B cell (primary cell): ENCODE measurements around the gene SYTL2. TPM values are rescaled to one million over a fixed set of nuclear protein-coding genes. Genes with fewer than 3 reads are reported as not detected.

Experiments used
- ATAC-seq: fragments of 200-7000 bp; cut with Tn5 transposase; one replicate; pipeline ENCODE4 v1.10.0; 2021; ENCODE audit warnings: low read depth, mild to moderate bottlenecking, moderate number of reproducible peaks, moderate library complexity
- CTCF ChIA-PET: fragments of 350-600 bp; sonication (Branson Sonifier 250); formaldehyde crosslinking; loops from one replicate; lab custom pipeline; 2021; ENCODE audit warnings: antibody characterized with exemption, inconsistent platforms; lab: Charles Lee
- POLR2A ChIA-PET: fragments of 350-600 bp; sonication (Branson Sonifier 250); formaldehyde crosslinking; loops from one replicate; lab custom pipeline; 2021; ENCODE audit warnings: antibody characterized with exemption; lab: Charles Lee
- DNase-seq: peaks from one replicate; pipeline ENCODE4 v3.0.0; 2013
- H2AFZ ChIP-seq: 2 replicates; pipeline ENCODE4 v1.6.1; 2012; ENCODE audit warnings: mild to moderate bottlenecking, low read depth, low read length; ENCODE audit not compliant: insufficient read depth, poor library complexity, severe bottlenecking
- H3K27ac ChIP-seq, 2 donors: 1 replicate in 1 of 2; 2 replicates in 1 of 2; pipeline ENCODE4 v1.5.1; 2012 to 2013; ENCODE audit warnings: low read length in 2 of 2, mild to moderate bottlenecking in 2 of 2, moderate library complexity in 1 of 2
- H3K27me3 ChIP-seq, 4 experiments: fragments of 200-600 bp in 1 of 4; sonication (generic) in 1 of 4; replicated peaks in 1 of 4; 1 replicate in 2 of 4; 2 replicates in 2 of 4; pipeline versions ENCODE4 v1.6.1 to v1.7.0; 2013 to 2016; ENCODE audit warnings: low read length in 3 of 4, mild to moderate bottlenecking in 2 of 4, mixed read lengths in 1 of 4, moderate library complexity in 1 of 4; ENCODE audit not compliant: insufficient read depth in 4 of 4, control insufficient read depth in 3 of 4; ENCODE audit errors: control extremely low read depth in 1 of 4
- H3K36me3 ChIP-seq, 2 experiments: replicated peaks in 1 of 2; 1 replicate in 1 of 2; 2 replicates in 1 of 2; pipeline versions ENCODE4 v1.6.1 to v1.7.1; 2013; ENCODE audit warnings: low read length in 1 of 2; ENCODE audit not compliant: insufficient read depth in 2 of 2, control insufficient read depth in 1 of 2; ENCODE audit errors: control extremely low read depth in 1 of 2, extremely low read depth in 1 of 2
- H3K4me1 ChIP-seq, 2 donors: fragments of 200-600 bp in 1 of 2; sonication (generic) in 1 of 2; 1 replicate in 1 of 2; 2 replicates in 1 of 2; pipeline versions ENCODE4 v1.5.1 to v1.6.1; 2013 to 2017; ENCODE audit warnings: low read length in 2 of 2; ENCODE audit not compliant: control insufficient read depth in 2 of 2, insufficient read depth in 2 of 2
- H3K4me2 ChIP-seq: replicated peaks from 2 replicates; pipeline ENCODE3; 2012; ENCODE audit warnings: mild to moderate bottlenecking, low read depth, low read length; ENCODE audit not compliant: poor library complexity, severe bottlenecking
- H3K4me3 ChIP-seq, 5 experiments: fragments of 200-600 bp in 1 of 5; sonication (generic) in 1 of 5; 1 replicate in 3 of 5; 2 replicates in 2 of 5; pipeline versions ENCODE4 v1.5.1 to v1.7.0; 2011 to 2016; ENCODE audit warnings: low read length in 4 of 5, mild to moderate bottlenecking in 4 of 5, low read depth in 2 of 5, control low read depth in 1 of 5, moderate library complexity in 1 of 5; ENCODE audit not compliant: insufficient read depth in 1 of 5; ENCODE audit errors: control extremely low read depth in 1 of 5, extremely low read depth in 1 of 5
- H3K79me2 ChIP-seq: fragments of 200-600 bp; sonication (generic); one replicate; pipeline ENCODE4 v1.6.0; 2016; ENCODE audit warnings: low read length; ENCODE audit not compliant: control insufficient read depth, insufficient read depth
- H3K9ac ChIP-seq: fragments of 200-600 bp; sonication (generic); 2 replicates; pipeline ENCODE4 v1.6.1; 2017; ENCODE audit warnings: mild to moderate bottlenecking, low read length, moderate library complexity
- H3K9me3 ChIP-seq, 3 donors: one replicate each; pipeline versions ENCODE4 v1.6.1 to v1.7.1; 2013; ENCODE audit warnings: low read length in 2 of 3; ENCODE audit not compliant: control insufficient read depth in 2 of 3, insufficient read depth in 1 of 3; ENCODE audit errors: control extremely low read depth in 1 of 3
- H4K20me1 ChIP-seq: 2 replicates; pipeline ENCODE4 v1.6.0; 2012; ENCODE audit warnings: mild to moderate bottlenecking, low read length; ENCODE audit not compliant: insufficient read depth, control insufficient read depth, poor library complexity, severe bottlenecking
- H3K27ac Mint-ChIP-seq: one replicate; pipeline ENCODE4 v1.8.0; 2021; ENCODE audit warnings: mixed read lengths
- H3K27me3 Mint-ChIP-seq: one replicate; pipeline ENCODE4 v1.8.0; 2021; ENCODE audit warnings: mixed read lengths
- H3K4me1 Mint-ChIP-seq: one replicate; pipeline ENCODE4 v1.8.0; 2021; ENCODE audit warnings: mixed read lengths
- H3K4me3 Mint-ChIP-seq: one replicate; pipeline ENCODE4 v1.8.0; 2021; ENCODE audit warnings: mixed read lengths
- H3K9me3 Mint-ChIP-seq: one replicate; pipeline ENCODE4 v1.8.0; 2022; ENCODE audit warnings: mixed read lengths; ENCODE audit not compliant: insufficient read depth
- EZH2 ChIP-seq: IDR thresholded peaks from 2 replicates; pipeline ENCODE4 v1.6.1; 2012; ENCODE audit warnings: borderline replicate concordance, low read depth, mild to moderate bottlenecking, moderate library complexity, low read length; ENCODE audit not compliant: insufficient read depth, poor library complexity, severe bottlenecking
- WGBS: methylation state at CpG from one replicate; pipeline ENCODE4 v1.1.5; 2013; ENCODE audit warnings: missing lambda C conversion rate; ENCODE audit not compliant: insufficient coverage; 5-methylcytosine and 5-hydroxymethylcytosine counted together
- intact Hi-C: fragments of 100-400 bp; cut with micrococcal nuclease; formaldehyde crosslinking; loops from one replicate; pipeline ENCODE4 v1.10.0; 2022
- polyA plus RNA-seq: library from polyadenylated mRNA; depleted of rRNA; stranded (reverse); fragments of >200 nt; gene quantifications from 2 replicates; pipeline ENCODE4 v1.2.3, GENCODE V29; 2012
- total RNA-seq, 2 donors: library from RNA; stranded (reverse); fragments of 120-200 nt in 1 of 2; gene quantifications; 1 replicate in 1 of 2; 2 replicates in 1 of 2; pipeline versions ENCODE4 v1.2.3 to v1.2.4, GENCODE V29; 2013 to 2022
- TF ChIP-seq, protein P1 (sequence below): fragments of 200-600 bp; IDR thresholded peaks from one replicate; pipeline ENCODE4 v1.8.0; 2022; ENCODE audit warnings: antibody characterized with exemption, mild to moderate bottlenecking

Gene SYTL2
- total and polyA plus RNA-seq, 2 donors (not counting 1 experiment from before 2014, with no cell fraction given) = 0.86 to 2.9 TPM

DNA sequence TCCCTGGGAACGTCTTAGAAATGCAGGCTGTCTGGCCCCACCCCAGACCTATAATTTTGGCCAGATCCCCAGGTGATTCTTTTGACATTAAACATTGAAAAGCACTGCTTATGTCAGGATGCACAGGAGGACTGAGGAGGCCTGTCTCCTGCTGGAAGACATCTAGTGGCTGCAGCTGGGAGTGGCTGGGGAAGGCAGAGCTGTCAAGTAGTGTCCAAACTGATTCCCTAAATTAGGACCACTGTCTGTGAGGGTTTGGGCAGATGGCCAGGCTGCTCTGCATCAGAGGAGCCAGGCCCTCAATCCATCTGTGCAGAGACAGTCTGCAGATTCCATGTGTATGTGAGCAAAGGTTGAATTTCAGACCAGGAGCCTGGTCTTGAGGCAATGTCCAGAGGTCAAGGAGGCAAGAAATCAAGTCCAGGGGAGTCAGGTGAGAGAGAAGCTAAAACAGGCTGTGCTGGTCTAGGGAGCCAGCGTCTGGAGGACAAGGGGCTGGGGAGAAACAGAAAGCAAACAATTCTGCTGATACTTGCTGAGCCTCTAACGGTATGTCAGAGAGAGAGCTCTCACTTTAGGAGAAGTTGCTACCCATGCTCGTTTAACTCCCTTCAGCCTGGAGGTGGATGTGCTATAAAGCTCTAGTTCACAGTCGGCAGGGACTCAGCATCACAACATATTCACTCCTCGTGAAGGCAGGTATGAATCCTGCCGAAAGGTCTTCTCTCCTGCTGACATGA lies 15.3 kb upstream of the SYTL2 start:
- Mint-ChIP-seq H3K4me1 (no peaks in the 10 kb centered on the region), H3K27ac (no peak overlapping the region), H3K9me3 (no peaks in the 10 kb centered on the region), H3K4me3 (no peak overlapping the region), H3K27me3 (no peaks in the 10 kb centered on the region)
- no peaks in the 10 kb centered on the region for H3K4me1 ChIP-seq
- no peaks in the 10 kb centered on the region for H3K9me3 ChIP-seq
- H2AFZ ChIP-seq = no peak overlapping the region
- WGBS = 87% methylated on average over 4 of the region's 7 CpGs
- H3K9ac ChIP-seq = no peak overlapping the region
- intact Hi-C loops = loop anchor here (1.0 kb wide), 1 partner anchor 231 kb away; no protein-coding TSS in a partner anchor
- no peak overlapping the region for H3K4me2 ChIP-seq
- ChIA-PET POLR2A (no interaction called here), CTCF (no interaction called here)
- no peak for TF ChIP-seq EZH2
- TF ChIP-seq, protein P1, sequence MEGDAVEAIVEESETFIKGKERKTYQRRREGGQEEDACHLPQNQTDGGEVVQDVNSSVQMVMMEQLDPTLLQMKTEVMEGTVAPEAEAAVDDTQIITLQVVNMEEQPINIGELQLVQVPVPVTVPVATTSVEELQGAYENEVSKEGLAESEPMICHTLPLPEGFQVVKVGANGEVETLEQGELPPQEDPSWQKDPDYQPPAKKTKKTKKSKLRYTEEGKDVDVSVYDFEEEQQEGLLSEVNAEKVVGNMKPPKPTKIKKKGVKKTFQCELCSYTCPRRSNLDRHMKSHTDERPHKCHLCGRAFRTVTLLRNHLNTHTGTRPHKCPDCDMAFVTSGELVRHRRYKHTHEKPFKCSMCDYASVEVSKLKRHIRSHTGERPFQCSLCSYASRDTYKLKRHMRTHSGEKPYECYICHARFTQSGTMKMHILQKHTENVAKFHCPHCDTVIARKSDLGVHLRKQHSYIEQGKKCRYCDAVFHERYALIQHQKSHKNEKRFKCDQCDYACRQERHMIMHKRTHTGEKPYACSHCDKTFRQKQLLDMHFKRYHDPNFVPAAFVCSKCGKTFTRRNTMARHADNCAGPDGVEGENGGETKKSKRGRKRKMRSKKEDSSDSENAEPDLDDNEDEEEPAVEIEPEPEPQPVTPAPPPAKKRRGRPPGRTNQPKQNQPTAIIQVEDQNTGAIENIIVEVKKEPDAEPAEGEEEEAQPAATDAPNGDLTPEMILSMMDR = no peak
- H3K36me3 ChIP-seq = no peaks in the 10 kb centered on the region
- ATAC-seq = no peak
- no peaks in the 10 kb centered on the region for H3K27me3 ChIP-seq
- no peaks in the 10 kb centered on the region for H4K20me1 ChIP-seq
- no peak overlapping the region for H3K27ac ChIP-seq
- no peaks in the 10 kb centered on the region for H3K79me2 ChIP-seq
- DNase-seq = no peak
- H3K4me3 ChIP-seq = no peak overlapping the region

DNA sequence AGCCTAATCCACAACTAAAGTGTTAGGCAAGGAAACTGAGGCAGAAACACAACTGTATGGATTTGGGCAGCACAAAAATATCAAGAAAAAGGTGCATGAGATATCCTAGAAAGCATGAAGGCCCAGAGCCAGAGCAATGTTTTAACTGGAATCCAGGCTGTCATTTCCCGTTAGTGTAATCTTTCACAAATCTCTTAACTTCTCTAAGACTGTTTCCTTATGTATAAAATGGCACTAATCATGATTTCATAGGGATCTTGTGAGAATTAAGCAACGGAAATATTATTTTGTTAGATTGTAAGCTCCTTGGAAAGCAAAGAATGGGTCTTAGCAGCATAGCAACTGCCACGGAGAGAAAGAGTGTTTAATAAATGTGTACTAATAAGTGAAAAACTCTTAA lies 14.7 kb upstream of the SYTL2 start:
- Histone ChIP-seq H2AFZ (no peak overlapping the region), H3K79me2 (no peaks in the 10 kb centered on the region), H3K9me3 (no peaks in the 10 kb centered on the region), H3K36me3 (no peaks in the 10 kb centered on the region), H4K20me1 (no peaks in the 10 kb centered on the region), H3K9ac (no peak overlapping the region), H3K4me3 (no peak overlapping the region), H3K4me2 (no peak overlapping the region), H3K4me1 (no peaks in the 10 kb centered on the region), H3K27me3 (no peaks in the 10 kb centered on the region), H3K27ac (no peak overlapping the region)
- Mint-ChIP-seq H3K27ac (no peak overlapping the region), H3K9me3 (no peaks in the 10 kb centered on the region), H3K27me3 (no peaks in the 10 kb centered on the region), H3K4me1 (no peaks in the 10 kb centered on the region), H3K4me3 (no peak overlapping the region)
- intact Hi-C loops = loop anchor here (1.0 kb wide), 1 partner anchor 230 kb away; no protein-coding TSS in a partner anchor
- ChIA-PET CTCF (no interaction called here), POLR2A (interaction anchor here (0.6 kb wide), 1 partner anchor 9 kb away, joined by 5 read pairs; no protein-coding TSS in a partner anchor)
- ATAC-seq (no peak), DNase-seq (no peak)
- TF ChIP-seq, protein P1 = no peak
- no peak for TF ChIP-seq EZH2
- no CpG with 5 or more reads among the region's 3 CpGs for WGBS
